GOT3 (cell line): ENCODE data around the gene PROX2.

Experiments
- DNase-seq: peaks from one replicate; lab custom pipeline; 2025; ENCODE audit warnings: mixed read lengths; lab: John Stamatoyannopoulos, UW

The PROX2 gene

DNA sequence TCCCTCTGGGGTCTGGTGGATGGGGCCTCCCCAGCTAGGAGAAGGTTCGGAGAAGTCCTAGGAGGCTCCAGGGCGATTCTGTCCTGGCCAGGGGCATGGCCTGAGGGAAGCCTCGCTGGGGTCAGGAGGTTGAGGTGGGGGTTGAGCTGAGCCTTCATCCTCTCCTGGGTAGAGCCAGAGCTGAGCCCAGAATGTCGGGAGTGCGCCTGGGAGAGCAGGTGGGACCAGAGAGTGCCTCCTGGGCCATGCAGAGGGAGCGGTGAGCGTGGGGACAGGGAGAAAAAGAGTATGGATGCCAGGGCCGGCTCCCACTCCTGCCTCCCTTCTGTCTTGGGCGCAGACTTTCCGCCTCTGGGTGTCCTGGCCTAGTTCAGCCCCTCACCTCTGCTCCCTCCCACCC is 34.0 kb upstream of the PROX2 start:
- DNase-seq = no peak

DNA sequence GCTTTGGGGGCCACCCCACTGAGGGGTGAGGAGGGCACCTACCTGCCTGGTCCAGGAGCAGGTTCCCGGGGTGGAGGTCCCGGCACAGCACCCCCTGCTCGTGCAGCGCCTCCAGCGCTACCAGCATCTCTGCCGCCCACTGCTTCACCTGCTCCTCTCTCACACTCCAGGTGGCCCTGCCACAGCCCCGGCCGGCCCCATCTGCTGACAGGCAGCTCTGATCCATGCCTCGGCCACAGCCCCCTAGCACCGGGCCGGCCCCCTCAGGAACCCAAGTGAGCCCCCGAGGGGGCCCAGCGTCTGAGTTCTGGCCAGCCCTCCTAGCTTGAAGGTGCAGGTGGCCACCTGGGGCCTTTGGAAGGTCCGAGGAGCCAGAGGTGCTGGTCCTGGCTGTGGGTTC is 33.6 kb upstream of the PROX2 start:
- no peak for DNase-seq

DNA sequence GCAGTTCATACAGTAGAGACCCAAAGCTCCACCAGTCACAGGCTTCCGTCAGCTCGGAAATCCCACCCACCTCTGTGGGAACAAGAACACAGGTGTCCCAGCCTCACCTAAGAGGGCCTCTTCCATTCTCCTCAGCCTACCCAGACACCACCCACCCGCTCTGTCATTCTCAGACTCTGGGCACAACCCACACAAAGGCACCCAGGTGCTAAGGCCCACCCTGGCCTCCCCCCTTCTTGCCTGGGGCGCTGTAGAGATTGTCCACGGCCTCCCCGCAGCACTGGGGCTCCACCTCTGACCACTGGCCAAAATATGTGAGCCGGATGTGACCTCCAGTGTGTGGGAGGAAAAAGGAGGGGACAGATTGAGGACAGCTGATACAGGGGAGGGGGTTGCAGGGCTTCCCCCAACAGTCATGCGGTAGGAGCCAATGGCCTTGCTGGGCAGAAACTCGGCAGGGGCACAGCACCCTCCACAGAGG is 33.0 kb upstream of the PROX2 start:
- DNase-seq = no peak

DNA sequence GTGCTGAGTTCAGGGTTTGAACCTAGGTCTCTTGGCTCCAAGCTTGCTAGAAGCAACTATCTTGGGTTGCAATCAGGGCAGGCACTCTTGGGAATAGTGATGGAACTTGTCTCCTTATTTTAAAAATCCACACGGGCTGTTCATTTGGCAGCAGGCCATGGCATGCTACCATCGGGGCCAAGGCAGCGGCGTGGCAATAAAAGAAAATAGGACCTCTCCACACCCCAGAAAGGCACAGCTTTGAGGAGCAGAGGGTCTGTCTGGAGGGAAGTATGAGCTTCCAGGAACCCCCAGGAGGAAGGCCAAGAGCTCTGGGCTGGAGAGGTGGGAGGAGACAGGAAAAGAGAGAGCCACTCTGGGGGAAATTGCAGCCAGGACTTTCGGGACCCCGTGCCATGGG is 31.8 kb upstream of the PROX2 start:
- DNase-seq = no peak

DNA sequence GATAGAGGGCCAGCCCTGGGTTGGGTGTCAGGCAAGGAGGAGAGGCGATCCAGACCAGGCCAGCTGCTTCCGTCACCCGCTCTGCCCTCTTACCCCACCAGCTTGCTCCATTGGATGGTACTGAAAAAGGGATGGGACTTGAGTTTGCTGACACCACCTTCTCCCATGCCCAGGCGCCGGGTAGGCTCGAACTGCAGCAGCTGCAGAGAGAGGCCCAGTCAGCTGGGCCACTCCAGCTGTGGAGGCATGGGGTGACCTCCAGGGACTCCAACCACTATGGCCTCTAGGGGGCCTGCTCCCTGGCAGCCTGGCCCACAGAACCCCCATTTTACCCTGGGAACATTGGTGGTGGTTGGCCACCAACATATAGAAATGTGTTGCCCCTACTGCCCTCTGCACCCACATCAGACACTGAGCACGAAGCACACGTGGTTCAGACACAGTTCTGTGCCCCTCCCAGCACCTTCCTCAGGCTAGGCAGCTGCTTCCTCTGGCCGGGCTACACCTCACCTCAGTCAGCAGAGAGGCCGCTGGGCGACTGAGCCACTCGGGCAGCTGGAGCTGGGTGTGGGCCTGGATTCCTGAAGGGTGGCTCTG is 31.1 kb upstream of the PROX2 start:
- DNase-seq = no peak

DNA sequence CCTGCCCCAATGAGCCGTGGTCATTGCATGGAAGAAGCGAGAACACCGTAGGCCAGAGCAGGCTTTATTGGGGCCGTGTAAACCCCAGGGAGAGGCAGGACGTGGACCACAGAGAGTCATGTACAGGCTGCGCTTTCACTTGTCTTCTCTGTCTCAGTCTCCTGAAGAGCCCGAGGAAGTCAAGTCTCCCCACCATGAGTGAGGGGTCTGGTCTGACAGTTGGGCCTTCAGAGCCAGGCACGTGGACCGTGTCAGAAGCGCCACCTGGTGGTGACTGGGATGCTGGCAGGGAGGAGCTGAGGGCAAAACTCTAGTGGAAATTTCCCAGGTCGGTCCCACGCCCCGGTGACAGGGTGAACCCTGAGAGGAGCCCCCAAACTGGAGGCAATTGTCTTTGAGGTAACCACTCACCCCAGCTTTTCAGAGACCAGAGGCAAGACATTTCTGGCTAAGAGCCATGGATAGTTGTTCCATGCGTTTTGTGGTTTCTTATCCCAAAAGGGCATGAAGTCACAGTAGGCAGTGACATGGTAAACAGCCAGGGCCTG is 29.7 kb upstream of the PROX2 start:
- no peak for DNase-seq

DNA sequence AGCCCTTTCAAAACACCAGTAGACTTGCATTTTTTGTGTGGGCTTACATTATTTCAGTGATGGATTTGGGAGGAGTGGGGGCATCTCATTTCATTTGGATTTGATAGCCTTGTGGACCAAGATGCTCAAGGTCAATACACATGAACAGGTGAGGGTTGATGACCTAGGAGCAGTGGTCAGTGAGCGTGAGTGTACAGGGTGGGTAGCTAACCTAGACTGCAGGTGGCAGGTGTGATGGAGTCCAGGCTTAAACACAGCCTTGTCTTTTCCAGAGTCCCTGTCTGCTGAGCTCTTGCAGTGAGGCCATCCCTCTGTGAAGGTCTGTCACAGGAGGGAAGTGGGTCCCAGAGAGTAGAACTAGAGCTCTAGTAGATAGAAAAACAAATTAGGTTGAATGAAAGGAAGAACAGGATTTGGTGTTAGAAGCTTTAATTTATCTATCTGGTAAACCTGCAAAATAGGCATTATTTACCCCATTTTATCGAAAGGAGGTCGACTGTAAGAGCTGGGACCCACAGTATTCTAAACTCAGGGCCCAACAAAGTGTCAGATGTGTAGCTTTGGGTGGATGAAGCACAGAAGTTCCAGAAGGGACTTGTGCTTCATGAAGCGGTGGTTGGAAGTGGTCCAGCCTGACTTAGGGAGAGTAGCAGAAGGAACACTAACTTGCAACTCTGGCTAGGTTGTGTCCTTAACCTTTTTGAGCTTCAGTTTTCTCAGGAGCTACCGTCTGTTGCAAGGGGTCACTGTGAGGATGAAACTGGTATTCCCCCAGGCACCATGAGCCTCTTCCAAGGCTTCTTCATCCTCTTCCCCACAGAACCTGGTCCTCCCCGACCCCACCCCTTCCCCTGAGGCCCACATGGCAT is 28.9 kb upstream of the PROX2 start:
- DNase-seq = no peak

DNA sequence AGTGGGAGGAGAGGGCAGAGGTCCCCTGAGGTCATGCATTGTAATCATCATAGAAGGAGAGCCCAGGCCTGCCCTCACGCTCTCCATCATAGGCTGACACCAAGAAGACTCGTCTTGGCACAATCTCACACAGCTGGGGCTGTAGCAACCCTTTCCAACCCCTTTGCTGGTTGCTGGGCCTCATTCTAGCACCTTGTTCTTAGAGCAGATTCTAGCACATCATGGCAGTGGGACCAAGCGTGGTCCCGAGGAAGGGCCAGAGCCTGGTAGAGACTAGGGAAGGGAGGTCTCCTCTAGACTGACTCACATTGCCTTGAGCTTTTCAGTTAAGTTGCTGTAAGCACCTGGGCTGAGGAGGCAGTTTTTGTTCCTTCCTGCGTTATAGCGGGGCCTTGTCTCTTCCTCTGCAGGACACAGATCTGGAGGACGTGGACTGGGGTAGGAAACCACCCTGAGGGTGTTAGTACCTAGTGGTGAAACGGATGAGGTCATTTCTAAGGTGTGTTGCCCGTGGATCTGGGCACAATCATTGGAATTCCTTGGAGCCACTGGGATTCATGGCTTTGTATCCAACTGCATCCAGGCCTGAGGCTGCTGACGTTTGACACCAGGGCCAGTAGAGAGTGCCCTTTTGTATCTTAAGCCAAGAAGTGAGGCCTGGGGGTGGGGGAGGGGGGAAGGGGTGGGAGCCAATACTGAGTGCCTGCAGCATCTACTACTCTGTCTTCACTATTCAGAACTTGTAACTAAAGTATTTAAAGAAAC is 27.2 kb upstream of the PROX2 start:
- DNase-seq = no peak

DNA sequence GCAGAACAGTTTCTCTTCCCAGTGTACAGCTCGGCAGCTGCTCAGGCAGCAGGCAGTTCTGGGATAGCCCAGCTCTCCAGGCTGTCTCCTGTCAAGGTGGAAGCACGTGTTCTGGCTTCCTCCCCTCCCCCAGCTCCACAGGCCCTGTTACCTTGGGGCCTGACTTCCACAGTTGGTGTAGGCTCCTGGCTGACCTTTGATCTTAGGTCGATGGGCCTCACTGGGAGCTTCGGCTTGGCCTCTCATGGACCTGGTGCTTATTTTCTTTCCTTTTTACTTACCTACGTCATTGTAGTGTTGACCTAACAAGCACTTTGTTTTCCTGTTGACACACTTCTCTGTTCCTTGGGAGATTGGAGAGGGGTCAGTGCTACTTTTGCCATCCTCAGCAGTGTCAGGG is 22.7 kb upstream of the PROX2 start:
- DNase-seq = no peak

DNA sequence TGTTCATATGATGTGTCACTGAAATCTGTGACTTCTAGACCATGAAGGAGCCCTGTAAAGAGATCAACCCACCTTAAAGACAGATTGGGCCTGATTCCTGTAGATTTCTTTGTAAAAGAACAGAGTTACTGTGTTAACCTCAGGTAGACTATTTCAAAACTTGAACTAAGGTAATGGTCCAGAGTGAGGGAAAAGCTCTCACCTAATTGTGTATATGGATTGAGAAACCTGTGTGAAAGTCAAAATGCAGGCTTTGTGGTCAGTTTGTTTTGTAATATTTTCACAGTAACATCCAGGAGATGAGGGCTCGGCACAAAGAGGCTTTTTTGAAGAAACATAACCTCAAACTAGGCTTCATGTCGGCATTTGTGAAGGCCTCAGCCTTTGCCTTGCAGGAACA is 22.1 kb upstream of the PROX2 start:
- DNase-seq = no peak

DNA sequence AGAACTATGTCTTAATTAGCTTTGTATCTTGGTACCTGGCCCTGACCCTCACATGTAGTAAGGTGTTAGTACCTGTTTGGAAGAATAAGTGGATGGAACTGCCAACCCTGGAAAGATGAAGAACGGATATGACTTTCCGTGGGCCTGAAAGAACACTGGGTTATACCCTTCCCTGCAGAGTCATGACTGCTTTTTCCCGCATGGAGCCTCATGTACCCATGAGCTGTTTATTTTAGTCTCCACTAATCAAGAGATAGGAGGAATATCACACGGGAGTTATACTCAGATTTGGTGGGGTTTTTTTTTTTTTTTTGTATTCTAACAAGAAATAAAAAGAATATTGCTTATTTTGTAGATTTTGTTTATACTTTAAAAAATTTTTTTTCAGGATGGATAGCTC is 21.7 kb upstream of the PROX2 start:
- DNase-seq = no peak

DNA sequence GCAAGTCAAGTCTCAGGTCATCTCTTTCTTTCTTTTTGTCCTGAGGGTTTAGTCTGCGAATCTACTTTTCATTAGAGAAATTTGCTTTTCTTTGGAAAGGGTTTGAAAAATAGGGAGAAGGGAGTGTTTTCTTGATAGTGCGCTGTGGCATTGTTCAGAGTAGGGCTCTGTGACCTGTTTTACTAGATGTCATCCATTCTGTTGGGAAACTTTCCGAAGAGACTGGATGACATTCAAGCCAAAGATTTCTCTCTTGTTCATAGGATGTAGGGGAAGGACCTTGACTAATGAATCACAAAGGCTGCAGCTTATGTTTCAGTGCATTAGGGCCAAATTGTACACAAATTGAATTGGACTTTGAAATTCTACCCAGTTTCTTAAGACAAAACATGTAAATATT is 20.5 kb upstream of the PROX2 start:
- DNase-seq = no peak

DNA sequence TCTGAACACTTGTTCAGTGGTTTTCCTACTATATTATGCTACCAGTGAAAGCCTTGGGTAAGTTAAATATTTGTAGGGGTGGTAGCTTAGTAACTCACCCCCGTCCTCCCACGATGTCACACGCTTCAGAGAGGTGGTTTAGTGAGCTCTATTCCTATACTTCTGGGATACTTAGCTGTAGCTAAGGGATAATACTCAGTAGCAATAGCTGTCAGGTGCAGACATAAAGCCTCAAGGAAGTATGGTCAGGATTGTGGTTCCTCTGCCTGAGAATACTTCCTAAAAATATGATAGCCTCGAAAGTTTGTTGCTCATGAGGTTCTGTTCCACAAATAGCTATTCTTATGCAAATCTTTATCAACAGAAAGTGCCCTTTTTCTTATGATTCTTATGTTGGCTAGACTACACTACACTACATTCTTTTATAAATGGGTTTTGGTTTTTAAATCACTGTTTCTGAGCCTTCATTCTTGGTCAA is 17.7 kb upstream of the PROX2 start:
- DNase-seq = no peak

DNA sequence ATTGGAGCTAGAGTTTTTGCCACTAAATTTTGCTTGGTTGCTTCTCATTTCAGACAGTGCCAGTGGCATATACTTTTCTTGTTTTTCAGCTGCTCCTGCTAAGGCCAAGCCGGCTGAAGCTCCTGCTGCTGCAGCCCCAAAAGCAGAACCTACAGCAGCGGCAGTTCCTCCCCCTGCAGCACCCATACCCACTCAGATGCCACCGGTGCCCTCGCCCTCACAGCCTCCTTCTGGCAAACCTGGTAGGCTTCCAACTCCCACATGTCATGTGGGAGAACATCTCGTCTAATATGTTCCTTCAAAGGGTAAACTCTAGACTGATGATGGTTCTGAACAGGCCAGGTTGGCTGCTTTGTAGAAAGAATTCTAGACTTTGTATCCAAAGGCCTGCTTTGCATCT is 16.8 kb upstream of the PROX2 start:
- no peak for DNase-seq

DNA sequence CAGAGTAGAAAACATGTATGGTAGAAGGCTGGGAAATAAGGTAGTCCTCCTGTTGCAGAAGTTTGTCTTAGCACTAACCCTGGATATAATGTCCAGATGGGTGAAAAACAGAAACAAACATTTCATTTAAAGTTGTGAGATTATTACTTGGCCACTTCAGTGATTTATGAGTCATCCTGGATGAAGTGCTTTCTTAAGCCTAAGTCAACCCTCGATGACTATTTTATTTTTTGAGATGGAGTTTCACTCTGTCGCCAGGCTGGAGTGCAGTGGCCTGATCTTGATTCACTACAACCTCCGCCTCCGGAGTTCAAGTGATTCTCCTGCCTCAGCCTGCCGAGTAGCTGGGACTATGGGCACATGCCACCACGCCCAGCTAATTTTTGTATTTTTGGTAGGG is 15.9 kb upstream of the PROX2 start:
- DNase-seq = no peak

DNA sequence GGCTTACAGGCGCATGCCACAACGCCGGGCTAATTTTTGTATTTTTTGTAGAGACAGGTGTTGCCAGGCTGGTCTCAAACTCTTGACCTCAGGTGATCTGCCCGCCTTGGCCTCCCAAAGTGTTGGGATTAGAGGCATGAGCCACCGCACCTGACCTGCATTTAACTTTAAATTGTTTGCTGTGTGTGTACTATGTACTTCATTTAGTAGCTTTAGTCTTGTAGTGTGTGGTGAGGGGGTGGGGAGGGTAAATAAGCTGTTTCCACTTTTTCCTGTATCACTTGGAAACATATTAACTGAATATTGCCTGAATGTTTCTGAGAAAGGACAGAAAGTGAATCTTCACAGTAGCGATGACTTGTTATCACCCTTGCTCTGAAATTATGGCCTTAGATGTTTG is 14.3 kb upstream of the PROX2 start:
- no peak for DNase-seq

DNA sequence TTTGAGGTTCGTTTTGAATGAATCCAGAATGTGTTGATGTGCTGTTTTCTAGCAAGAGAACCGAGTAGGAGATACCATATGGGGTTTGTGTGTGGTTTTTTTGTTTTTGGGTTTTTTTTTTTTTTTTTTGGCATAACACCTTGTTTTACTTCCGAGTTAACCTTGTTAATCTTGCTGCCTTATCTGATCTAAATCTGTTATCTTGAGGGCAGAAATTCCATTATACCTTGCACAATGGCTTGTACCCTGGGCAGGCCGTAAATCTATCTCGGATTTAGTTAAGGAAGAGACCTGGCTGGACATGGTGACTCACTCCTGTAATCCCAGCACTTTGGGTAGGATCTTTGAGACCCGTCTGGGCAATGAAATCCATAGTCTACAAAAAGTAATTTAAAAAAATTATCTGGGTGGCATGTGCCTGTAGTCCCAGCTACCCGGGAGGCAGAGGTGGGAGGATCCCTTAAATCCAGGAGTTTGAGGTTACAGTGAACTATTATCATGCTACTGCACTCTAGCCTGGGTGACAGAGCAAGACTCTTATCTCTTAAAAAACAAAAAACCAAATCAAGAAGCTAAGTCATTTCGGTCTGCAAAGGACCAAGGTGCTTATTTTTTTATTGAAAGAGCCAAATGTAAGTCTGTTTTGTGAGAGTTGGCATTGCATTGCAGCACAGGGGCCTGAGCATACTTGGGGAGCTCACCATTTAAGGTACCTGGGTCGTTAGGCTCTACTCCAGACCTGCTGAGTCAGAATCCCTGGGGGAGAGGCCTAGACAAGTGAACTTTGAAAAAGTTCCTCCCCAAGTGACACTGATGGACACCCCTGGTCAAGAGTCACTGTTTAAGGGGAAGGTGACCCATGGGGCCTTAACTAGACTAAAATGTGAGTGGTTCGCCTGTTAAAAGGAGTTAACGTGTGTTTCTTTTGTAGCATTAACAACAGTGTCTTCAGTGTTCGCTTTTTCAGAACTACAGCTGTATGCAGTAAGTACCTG is 12.5 kb upstream of the PROX2 start:
- no peak for DNase-seq

DNA sequence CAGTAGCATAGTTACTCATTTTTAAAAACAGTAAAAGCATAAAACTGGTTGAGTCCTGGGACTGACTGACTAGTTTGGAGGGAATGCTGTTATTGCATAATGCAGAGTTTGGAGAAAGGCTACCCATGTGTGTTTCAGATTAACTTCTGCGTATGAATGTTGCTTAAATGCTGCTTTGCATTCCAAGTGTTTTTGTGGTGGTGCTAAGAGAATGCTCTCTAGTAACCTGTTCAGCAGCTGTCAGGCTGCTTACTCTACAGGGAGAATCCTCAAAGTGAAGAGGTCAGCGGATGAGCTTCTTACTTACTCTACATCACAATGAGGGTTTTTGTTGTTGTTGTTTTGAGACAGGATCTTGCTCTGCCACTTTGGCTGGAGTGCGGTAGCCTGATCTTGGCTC is 10.1 kb upstream of the PROX2 start:
- no peak for DNase-seq

DNA sequence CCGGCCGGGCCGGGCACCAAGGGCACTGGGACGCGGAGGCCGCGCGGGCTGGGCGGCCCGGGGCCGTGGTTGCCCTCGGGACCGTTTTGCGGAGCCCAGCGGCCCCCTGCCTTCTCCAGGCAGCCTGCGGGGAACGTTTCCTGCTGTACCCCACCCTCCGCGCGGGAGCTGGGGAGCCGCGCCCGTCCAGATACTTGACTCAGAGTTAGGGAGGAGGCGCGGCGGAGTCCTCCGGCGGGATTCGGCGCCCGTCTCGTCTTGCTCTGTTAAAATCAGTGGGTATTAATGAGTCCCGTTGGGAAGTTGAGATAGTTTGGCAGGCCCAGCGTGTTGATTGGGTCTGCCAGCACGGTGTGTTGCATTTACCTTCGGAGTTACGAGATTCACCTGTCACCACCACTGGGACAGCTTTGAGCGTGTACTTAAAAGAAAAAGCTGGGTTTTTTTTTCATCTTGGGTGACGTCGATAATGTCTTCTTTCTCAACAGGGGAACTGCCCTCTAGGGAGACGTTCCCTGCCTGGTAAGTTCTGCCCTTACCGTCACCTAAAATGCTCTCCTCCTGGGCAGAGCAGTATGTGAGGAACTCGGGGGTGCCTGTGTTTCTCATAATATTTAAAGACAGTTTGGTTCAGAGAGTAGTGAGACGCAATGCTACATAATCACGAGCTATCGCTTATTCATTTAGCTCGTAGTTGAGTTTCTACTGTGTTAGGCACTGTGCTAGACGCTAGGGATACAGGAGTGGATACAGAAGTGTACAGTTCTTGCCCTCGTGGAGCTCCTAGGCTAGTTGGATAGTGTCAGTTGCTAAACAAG is 6.4 kb upstream of the PROX2 start:
- no peak for DNase-seq

DNA sequence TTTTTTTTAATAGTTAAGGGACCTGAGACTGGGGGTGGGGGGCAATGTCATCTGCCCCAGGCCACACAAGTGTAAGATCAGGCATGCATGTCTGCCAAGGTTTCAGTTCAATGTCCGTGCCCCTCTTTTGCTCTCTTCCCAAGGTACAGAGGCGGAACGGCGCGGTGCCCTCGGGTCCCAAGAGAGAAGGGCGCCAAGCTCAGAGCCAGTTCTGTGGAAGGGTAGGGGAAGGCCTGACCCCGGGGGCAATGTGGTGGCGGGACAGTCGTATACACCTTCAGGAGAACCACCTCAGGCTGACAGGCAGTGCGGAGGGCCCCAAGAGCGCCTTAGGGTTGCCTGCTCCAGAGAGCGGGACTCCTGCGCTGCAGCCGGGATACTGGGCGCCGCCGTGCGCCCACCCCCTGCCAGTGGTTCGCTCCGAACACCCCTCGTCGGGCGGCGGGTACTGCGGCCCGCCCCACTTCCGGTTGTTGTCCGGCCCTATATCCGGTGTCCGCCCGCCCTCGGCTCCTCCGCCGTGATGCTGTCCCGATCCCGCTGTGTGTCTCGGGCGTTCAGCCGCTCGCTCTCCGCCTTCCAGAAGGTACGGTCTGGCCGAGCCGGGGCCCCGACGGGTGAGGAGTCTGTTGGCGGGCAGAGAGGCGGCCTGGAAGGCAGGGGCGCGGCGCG is 5.6 kb upstream of the PROX2 start, which contains the start of gene DLST:
DLST (plus strand) TSS at position 486 of the 672 bp plus-strand sequence; CDS start at position 524, 38 bp downstream.
- peak; percentile 64 for DNase-seq
